Measurements from ENCODE around the gene NTMT1. TPM values are rescaled to one million over a fixed set of nuclear protein-coding genes. Genes with fewer than 3 reads are reported as not detected.
A peak's percentile ranks its signal among the peaks of the same experiment; 100 is the strongest.

Gene NTMT1
- total RNA-seq, 4 donors from 2014 or later: 20.3 to 33.3 (median 31.9) TPM

DNA sequence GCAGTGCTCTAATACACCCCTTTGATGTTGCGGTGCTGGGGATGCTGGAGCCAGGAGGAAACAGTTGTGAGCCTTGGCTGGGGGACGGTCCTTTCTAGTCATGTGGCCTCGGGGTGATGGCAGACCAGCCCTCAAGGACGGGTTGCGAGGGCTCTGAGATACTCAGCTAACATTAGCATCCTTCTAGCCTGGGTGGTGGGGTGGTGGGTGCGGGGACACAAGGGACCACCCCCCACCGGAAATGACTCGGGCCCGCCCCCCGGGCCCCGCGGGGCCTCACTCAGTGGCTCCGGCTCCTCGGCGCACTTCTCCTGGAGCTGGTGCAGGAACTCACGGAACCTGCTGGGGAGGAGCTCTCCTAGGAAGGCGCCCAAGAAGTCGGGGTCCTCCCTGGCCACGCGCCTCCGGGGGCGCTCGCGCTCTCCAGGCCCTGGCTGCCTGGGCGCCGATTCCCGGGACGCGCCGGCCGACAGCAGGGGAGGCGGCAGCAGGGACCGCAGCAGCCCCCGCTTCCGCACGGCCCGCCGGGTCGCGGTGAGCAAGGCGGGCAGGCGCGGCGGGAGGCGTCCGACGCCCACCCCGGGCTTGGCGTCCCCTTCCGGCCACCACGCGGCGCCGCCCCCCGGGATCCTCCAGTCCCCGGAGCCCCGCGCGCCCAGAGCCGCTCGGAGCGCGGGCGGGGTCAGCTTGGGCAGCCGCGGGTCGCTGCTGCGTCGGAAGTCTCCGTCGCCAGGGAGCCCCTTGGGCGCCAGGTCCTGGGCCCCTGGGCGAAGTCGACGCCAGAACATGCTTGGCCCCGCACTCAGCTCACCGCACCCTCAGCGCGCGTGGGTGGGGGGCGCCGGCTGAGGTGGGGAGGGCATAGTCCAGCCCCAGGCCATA lies 5.9 kb upstream of the NTMT1 start:
- intact Hi-C loops (cut with DNase I): no loop called here
- no peaks in the 10 kb centered on the region for H3K9me3 ChIP-seq
- H3K4me3 ChIP-seq: peak overlapping the region; percentile 62 to 76 (median 64)
- H3K27ac ChIP-seq (replicated peaks in 1 of 4): peak overlapping the region; percentile 46 to 63 (median 53)
- 7% methylated on average over 6 of the region's 82 CpGs for WGBS
- TF ChIP-seq EP300 (IDR thresholded peaks at IDR 0.05) (no peak), POLR2A (IDR thresholded peaks at IDR 0.05; ENCODE audit: low read depth) (no peak), CTCF (IDR thresholded peaks at IDR 0.05) (peak in 1 of 3 experiments; percentile 20), POLR2AphosphoS5 (IDR thresholded peaks at IDR 0.05) (no peak)
- H3K27me3 ChIP-seq: peaks cover 0 to 6% (median 2%) of the 10 kb centered on the region in 4 donors
- H3K36me3 ChIP-seq: no peaks in the 10 kb centered on the region
- DNase-seq (ENCODE audit: extremely low spot score): no peak
- peaks cover 7 to 27% (median 24%) of the 10 kb centered on the region in 4 donors for H3K4me1 ChIP-seq

DNA sequence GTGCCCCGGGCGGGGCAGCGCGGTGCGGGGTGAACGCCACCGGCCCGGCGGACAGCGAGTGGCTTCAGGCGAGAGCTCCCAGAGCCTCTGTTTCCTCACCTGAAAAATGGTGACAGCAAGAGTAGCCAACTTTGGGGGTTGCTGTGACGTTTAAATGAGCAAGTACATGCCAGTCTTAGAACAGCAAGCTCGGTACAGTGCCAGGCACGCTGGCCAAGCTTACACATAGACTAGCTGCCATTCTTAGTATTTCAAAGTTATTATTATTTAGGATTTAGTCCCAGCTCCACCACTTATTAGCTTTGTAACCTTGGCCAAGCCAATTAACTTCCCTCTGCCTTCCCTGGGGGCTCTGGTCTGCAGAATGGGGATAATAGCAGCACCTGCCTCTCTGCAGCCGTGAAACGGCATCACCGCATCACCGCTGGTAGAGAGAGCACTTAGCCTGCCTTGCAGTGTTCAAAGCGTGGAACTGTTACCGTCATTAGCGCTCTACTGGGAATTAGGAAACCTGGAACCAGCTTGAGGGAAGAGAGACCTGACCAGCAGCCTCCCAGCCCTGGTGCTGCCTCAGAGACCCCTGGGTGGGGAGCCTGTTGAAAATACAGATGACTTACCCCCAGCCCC lies 5.2 kb upstream of the NTMT1 start, which contains the start of gene C9orf50:
Gene C9orf50 (minus strand): TSS at position 433 of the 627 bp plus-strand sequence. CDS start 527 bp downstream, outside the sequence.
- TF ChIP-seq EP300 (IDR thresholded peaks at IDR 0.05) (no peak), CTCF (IDR thresholded peaks at IDR 0.05) (no peak), POLR2AphosphoS5 (IDR thresholded peaks at IDR 0.05) (no peak), POLR2A (IDR thresholded peaks at IDR 0.05; ENCODE audit: low read depth) (no peak)
- Histone ChIP-seq H3K4me1 (peaks cover 10 to 35% (median 32%) of the 10 kb centered on the region in 4 donors), H3K27me3 (peaks cover 0 to 6% (median 2%) of the 10 kb centered on the region in 4 donors), H3K36me3 (no peaks in the 10 kb centered on the region), H3K4me3 (peak within 1 kb of the TSS; percentile 62 to 76 (median 64)), H3K27ac (replicated peaks in 1 of 4) (peak within 1 kb of the TSS; percentile 46 to 63 (median 53)), H3K9me3 (no peaks in the 10 kb centered on the region)
- intact Hi-C loops (cut with DNase I): no loop called here
- no peak for DNase-seq (ENCODE audit: extremely low spot score)
- 30% methylated on average over 15 of the region's 21 CpGs for WGBS

GRCh38 chr9:129623331-129623730 lies 2.6 kb upstream of the NTMT1 start:
- WGBS: 75% methylated on average over 6 of the region's 6 CpGs
- Histone ChIP-seq H3K36me3 (no peaks in the 10 kb centered on the region), H3K27ac (replicated peaks in 1 of 4) (no peak overlapping the region), H3K9me3 (no peaks in the 10 kb centered on the region), H3K27me3 (peaks cover 0 to 6% (median 2%) of the 10 kb centered on the region in 4 donors), H3K4me3 (no peak overlapping the region), H3K4me1 (peaks cover 25 to 55% (median 52%) of the 10 kb centered on the region in 4 donors)
- DNase-seq (ENCODE audit: extremely low spot score): no peak
- TF ChIP-seq POLR2AphosphoS5 (IDR thresholded peaks at IDR 0.05): no peak
- TF ChIP-seq EP300 (IDR thresholded peaks at IDR 0.05): no peak
- no peak for TF ChIP-seq CTCF (IDR thresholded peaks at IDR 0.05)
- TF ChIP-seq POLR2A (IDR thresholded peaks at IDR 0.05; ENCODE audit: low read depth): no peak
- intact Hi-C loops (cut with DNase I): no loop called here

- Histone ChIP-seq H3K36me3 (no peaks in the 10 kb centered on the region), H3K4me3 (no peak overlapping the region), H3K9me3 (no peaks in the 10 kb centered on the region), H3K27me3 (peaks cover 0 to 6% (median 2%) of the 10 kb centered on the region in 4 donors), H3K4me1 (peaks cover 28 to 64% (median 62%) of the 10 kb centered on the region in 4 donors), H3K27ac (replicated peaks in 1 of 4) (peak overlapping the region in 2 of 4 donors; percentile 15 to 90)
- TF ChIP-seq CTCF (IDR thresholded peaks at IDR 0.05): peak; percentile 72 to 83 (median 74)
- no peak for TF ChIP-seq POLR2A (IDR thresholded peaks at IDR 0.05; ENCODE audit: low read depth)
- intact Hi-C loops (cut with DNase I): no loop called here
- 43% methylated on average over 11 of the region's 12 CpGs for WGBS
- no peak for DNase-seq (ENCODE audit: extremely low spot score)
Measured at GRCh38 chr9:129624168-129624759, 1.7 kb upstream of the NTMT1 start.

All from esophagus muscularis mucosa (tissue), 4 donors.